ENCODE measurements around the gene ZNF274. TPM values are rescaled to one million over a fixed set of nuclear protein-coding genes. Genes with fewer than 3 reads are reported as not detected.
A peak's percentile ranks its signal among the peaks of the same experiment; 100 is the strongest.
"Not testable (repeated sequence)": the region's sequence is repeated elsewhere in the genome, so short reads cannot be mapped to it uniquely, and the experiment has no call there.

ZNF274 gene
- 10 to 100 TPM; 20.2 to 20.5 TPM for total RNA-seq

GRCh38 chr19:58182989-58183816 lies at the start of gene ZNF274:
ZNF274 (plus strand) TSS chr19:58183061; CDS start chr19:58183966, 905 bp downstream.
- H3K27me3 Mint-ChIP-seq = no peaks in the 10 kb centered on the region
- ATAC-seq (peak; percentile 91), DNase-seq (peak; percentile 98)
- H3K4me1 Mint-ChIP-seq = peaks cover 16% of the 10 kb centered on the region
- peak within 1 kb of the TSS; percentile 88 for H3K4me3 Mint-ChIP-seq
- peak within 1 kb of the TSS; percentile 99 for H3K27ac Mint-ChIP-seq
- ChIA-PET CTCF (interaction anchor here (0.7 to 1.6 kb wide), 4 partner anchors 12 to 257 kb away, joined by 3 to 5 read pairs (median 4); partner anchors contain the start of genes ZNF132 and ZNF544), POLR2A (interaction anchor here (0.6 to 1.2 kb wide), 4 partner anchors 296 to 376 kb away, joined by 3 to 4 read pairs (median 3); no protein-coding TSS in a partner anchor)
- H3K36me3 Mint-ChIP-seq (ENCODE audit: low read depth) = peaks cover 76% of the 10 kb centered on the region
- intact Hi-C loops (cut with DNase I, micrococcal nuclease) = loop anchor here (1.0 to 10.0 kb wide), 29 partner anchors 28 to 1645 kb away; partner anchors contain the start of genes ERVK3-1 (in 2 of the 2), ZNF544 (in 2 of the 2), ZNF584 (in 2 of the 2) and RPS5 (in 1 of the 2)
- peaks cover 38% of the 10 kb centered on the region for H3K9me3 Mint-ChIP-seq (ENCODE audit: low read depth)

DNA sequence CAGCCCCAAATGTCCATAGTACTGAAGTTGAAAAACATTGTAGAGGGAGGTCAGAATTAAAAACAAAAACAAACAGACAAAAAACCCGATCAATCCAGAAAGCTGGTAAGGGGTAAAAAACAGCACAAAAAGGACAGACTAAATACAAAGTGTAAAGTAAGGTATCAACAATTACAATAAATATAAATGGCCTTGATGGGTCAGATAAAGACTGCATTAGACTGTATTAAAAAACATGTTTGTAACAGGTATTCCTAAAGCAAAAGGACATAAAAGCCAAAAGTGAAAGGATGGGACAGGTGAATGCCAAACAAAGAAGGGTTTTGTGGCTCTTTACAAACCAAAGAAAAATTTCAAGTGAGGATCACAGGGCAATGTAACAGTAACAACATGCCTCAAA lies 48.6 kb upstream of the ZNF274 start:
- H3K27ac Mint-ChIP-seq = no peak overlapping the region
- no peaks in the 10 kb centered on the region for H3K27me3 Mint-ChIP-seq
- ATAC-seq (no peak), DNase-seq (no peak)
- H3K9me3 Mint-ChIP-seq (ENCODE audit: low read depth) = peaks cover 49% of the 10 kb centered on the region
- CTCF ChIA-PET = interaction anchor here (0.6 kb wide), 1 partner anchor 25 kb away, joined by 3 read pairs; no protein-coding TSS in a partner anchor
- intact Hi-C loops (cut with DNase I, micrococcal nuclease) = no loop called here
- peaks cover 95% of the 10 kb centered on the region for H3K36me3 Mint-ChIP-seq (ENCODE audit: low read depth)
- H3K4me1 Mint-ChIP-seq = no peaks in the 10 kb centered on the region
- POLR2A ChIA-PET = no interaction called here
- no peak overlapping the region for H3K4me3 Mint-ChIP-seq

- ChIA-PET CTCF (no interaction called here), POLR2A (interaction anchor here (0.6 kb wide), 1 partner anchor 74 kb away, joined by 5 read pairs; no protein-coding TSS in a partner anchor)
- Mint-ChIP-seq H3K27me3 (no peaks in the 10 kb centered on the region), H3K4me3 (no peak overlapping the region), H3K36me3 (ENCODE audit: low read depth) (peaks cover 60% of the 10 kb centered on the region), H3K4me1 (peaks cover 10% of the 10 kb centered on the region), H3K9me3 (ENCODE audit: low read depth) (peaks cover 22% of the 10 kb centered on the region), H3K27ac (no peak overlapping the region)
- ATAC-seq = no peak
- intact Hi-C loops (cut with DNase I, micrococcal nuclease) = no loop called here
- DNase-seq = no peak
These were observed 37.0 kb upstream of the ZNF274 start for GRCh38 chr19:58145849-58146248.

DNA sequence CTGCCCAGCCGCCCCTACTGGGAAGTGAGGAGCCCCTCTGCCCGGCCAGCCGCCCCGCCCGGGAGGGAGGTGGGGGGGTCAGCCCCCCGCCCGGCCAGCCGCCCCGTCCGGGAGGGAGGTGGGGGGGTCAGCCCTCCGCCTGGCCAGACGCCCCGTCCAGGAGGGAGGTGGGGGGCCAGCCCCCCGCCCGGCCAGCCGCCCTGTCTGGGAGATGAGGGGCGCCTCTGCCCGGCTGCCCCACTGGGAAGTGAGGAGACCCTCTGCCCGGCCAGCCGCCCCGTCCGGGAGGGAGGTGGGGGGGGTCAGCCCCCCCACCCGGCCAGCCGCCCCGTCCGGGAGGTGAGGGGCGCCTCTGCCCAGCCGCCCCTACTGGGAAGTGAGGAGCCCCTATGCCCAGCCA lies 35.4 kb upstream of the ZNF274 start:
- peaks cover 45% of the 10 kb centered on the region for H3K36me3 Mint-ChIP-seq (ENCODE audit: low read depth)
- H3K27me3 Mint-ChIP-seq; intact Hi-C loops (cut with DNase I, micrococcal nuclease); ATAC-seq; POLR2A ChIA-PET; H3K27ac Mint-ChIP-seq; DNase-seq; CTCF ChIA-PET; H3K4me3 Mint-ChIP-seq: not testable (repeated sequence)
- H3K4me1 Mint-ChIP-seq = peaks cover 14% of the 10 kb centered on the region
- peaks cover 20% of the 10 kb centered on the region for H3K9me3 Mint-ChIP-seq (ENCODE audit: low read depth)

- POLR2A ChIA-PET = interaction anchor here (0.7 kb wide), 1 partner anchor 423 kb away, joined by 3 read pairs; no protein-coding TSS in a partner anchor
- ATAC-seq (peak; percentile 74), DNase-seq (peak; percentile 95)
- CTCF ChIA-PET = interaction anchor here (0.6 kb wide), 2 partner anchors 149 to 700 kb away, joined by 3 read pairs; no protein-coding TSS in a partner anchor
- Mint-ChIP-seq H3K27me3 (no peaks in the 10 kb centered on the region), H3K9me3 (ENCODE audit: low read depth) (peaks cover 12% of the 10 kb centered on the region), H3K4me3 (peak within 1 kb of the TSS; percentile 81), H3K27ac (peak within 1 kb of the TSS; percentile 87), H3K36me3 (ENCODE audit: low read depth) (peaks cover 35% of the 10 kb centered on the region), H3K4me1 (peaks cover 19% of the 10 kb centered on the region)
- intact Hi-C loops (cut with DNase I, micrococcal nuclease) = loop anchor here (1.0 to 10.0 kb wide), 11 partner anchors 52 to 1048 kb away; partner anchors contain the start of genes ZNF211 (in 1 of the 2), ZNF256 (in 1 of the 2), ZNF264 (in 1 of the 2) and ZNF416 (in 1 of the 2)
These were observed 32.4 kb upstream of the ZNF274 start, which contains the start of gene ZNF329 for GRCh38 chr19:58150328-58150921. ZNF329 (minus strand) TSS chr19:58150789; CDS start chr19:58129503, 21,286 bp downstream.

DNA sequence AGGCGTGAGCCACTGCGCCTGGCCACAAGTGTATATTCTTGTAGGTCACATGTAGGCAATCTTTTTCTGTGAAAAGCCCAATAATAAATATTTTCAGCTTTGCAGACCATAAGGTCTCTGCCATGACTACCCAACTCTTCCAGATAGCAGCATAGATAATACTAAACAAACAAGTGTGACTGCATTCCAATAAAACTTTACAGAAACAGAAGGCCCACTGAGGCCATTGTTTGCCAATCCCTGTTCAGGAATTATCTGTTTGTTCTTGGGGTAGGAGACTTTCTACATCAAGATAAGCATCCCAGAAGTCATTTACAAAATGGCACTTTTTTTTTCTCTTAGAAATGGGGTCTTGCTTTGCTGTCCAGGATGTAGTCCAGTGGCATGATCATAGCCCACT lies 29.5 kb upstream of the ZNF274 start:
- intact Hi-C loops (cut with DNase I, micrococcal nuclease) = loop anchor here (5.0 to 10.0 kb wide), 7 partner anchors 269 to 1051 kb away; partner anchors contain the start of genes ZNF211 (in 1 of the 2), ZNF264 (in 1 of the 2), ZNF416 (in 1 of the 2) and ZNF671 (in 1 of the 2)
- Mint-ChIP-seq H3K9me3 (ENCODE audit: low read depth) (peaks cover 15% of the 10 kb centered on the region), H3K4me3 (peak overlapping the region; percentile 71), H3K36me3 (ENCODE audit: low read depth) (peaks cover 24% of the 10 kb centered on the region), H3K4me1 (peaks cover 19% of the 10 kb centered on the region), H3K27me3 (no peaks in the 10 kb centered on the region), H3K27ac (no peak overlapping the region)
- CTCF ChIA-PET = no interaction called here
- POLR2A ChIA-PET = interaction anchor here (0.6 kb wide), 1 partner anchor 442 kb away, joined by 5 read pairs; no protein-coding TSS in a partner anchor
- no peak for DNase-seq
- ATAC-seq = no peak

DNA sequence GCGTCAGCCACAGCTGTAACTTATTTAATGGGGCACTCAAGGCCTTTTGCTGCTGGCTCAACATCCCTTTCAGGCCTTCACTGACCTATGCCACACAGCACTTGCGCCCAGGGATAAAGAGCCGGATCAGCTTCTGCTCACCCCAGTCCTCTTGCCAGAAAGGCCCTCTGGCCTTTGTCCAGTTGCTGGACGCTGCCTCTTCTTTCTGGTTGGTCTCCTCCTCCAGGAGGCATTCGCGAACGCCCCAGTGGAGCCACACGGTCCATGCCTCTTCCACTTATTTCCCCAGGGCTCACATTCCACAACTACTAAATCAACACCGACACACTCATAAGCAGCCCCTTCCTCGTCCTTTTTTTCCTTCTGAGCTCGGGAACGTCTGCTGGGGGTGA lies 28.6 kb upstream of the ZNF274 start:
- ChIA-PET CTCF (no interaction called here), POLR2A (no interaction called here)
- Mint-ChIP-seq H3K4me1 (peaks cover 17% of the 10 kb centered on the region), H3K27me3 (no peaks in the 10 kb centered on the region), H3K4me3 (peak overlapping the region; percentile 71), H3K27ac (peak overlapping the region; percentile 70), H3K9me3 (ENCODE audit: low read depth) (peaks cover 13% of the 10 kb centered on the region), H3K36me3 (ENCODE audit: low read depth) (peaks cover 15% of the 10 kb centered on the region)
- intact Hi-C loops (cut with DNase I, micrococcal nuclease) = loop anchor here (2.0 to 10.0 kb wide), 12 partner anchors 29 to 1052 kb away; partner anchors contain the start of genes ZNF211 (in 2 of the 2), ZNF17 (in 1 of the 2), ZNF264 (in 1 of the 2) and ZNF274 (in 1 of the 2)
- DNase-seq (peak; percentile 16), ATAC-seq (no peak)

- H3K4me3 Mint-ChIP-seq = peak overlapping the region; percentile 71
- H3K27ac Mint-ChIP-seq = peak overlapping the region; percentile 51
- H3K27me3 Mint-ChIP-seq = no peaks in the 10 kb centered on the region
- CTCF ChIA-PET = interaction anchor here (0.7 to 1.0 kb wide), 3 partner anchors 9 to 125 kb away, joined by 3 read pairs; no protein-coding TSS in a partner anchor
- H3K36me3 Mint-ChIP-seq (ENCODE audit: low read depth) = peaks cover 8% of the 10 kb centered on the region
- peaks cover 8% of the 10 kb centered on the region for H3K9me3 Mint-ChIP-seq (ENCODE audit: low read depth)
- DNase-seq (peak; percentile 99), ATAC-seq (peak; percentile 87)
- intact Hi-C loops (cut with DNase I, micrococcal nuclease) = loop anchor here (1.0 to 10.0 kb wide), 26 partner anchors 28 to 1053 kb away; partner anchors contain the start of genes ZNF211 (in 2 of the 2), ERVK3-1 (in 1 of the 2), ZNF17 (in 1 of the 2) and ZNF256 (in 1 of the 2)
- H3K4me1 Mint-ChIP-seq = peaks cover 10% of the 10 kb centered on the region
- POLR2A ChIA-PET = no interaction called here
These were observed 27.9 kb upstream of the ZNF274 start for GRCh38 chr19:58154679-58155648.

GRCh38 chr19:58157045-58157728 lies 25.7 kb upstream of the ZNF274 start:
- H3K9me3 Mint-ChIP-seq (ENCODE audit: low read depth) = peaks cover 10% of the 10 kb centered on the region
- peaks cover 7% of the 10 kb centered on the region for H3K36me3 Mint-ChIP-seq (ENCODE audit: low read depth)
- DNase-seq = no peak
- no peak overlapping the region for H3K27ac Mint-ChIP-seq
- no peaks in the 10 kb centered on the region for H3K27me3 Mint-ChIP-seq
- H3K4me3 Mint-ChIP-seq = no peak overlapping the region
- H3K4me1 Mint-ChIP-seq = peaks cover 5% of the 10 kb centered on the region
- intact Hi-C loops (cut with DNase I, micrococcal nuclease) = loop anchor here (5.0 to 10.0 kb wide), 3 partner anchors 272 to 962 kb away; partner anchors contain the start of genes ZNF264 (in 1 of the 2) and ZNF814 (in 1 of the 2)
- ChIA-PET CTCF (interaction anchor here (0.6 kb wide), 1 partner anchor 867 kb away, joined by 3 read pairs; no protein-coding TSS in a partner anchor), POLR2A (no interaction called here)
- ATAC-seq = no peak

GRCh38 chr19:58166268-58166667 lies 16.6 kb upstream of the ZNF274 start:
- no peak overlapping the region for H3K27ac Mint-ChIP-seq
- ChIA-PET CTCF (no interaction called here), POLR2A (no interaction called here)
- no peak overlapping the region for H3K4me3 Mint-ChIP-seq
- DNase-seq (no peak), ATAC-seq (no peak)
- peaks cover 39% of the 10 kb centered on the region for H3K9me3 Mint-ChIP-seq (ENCODE audit: low read depth)
- no peaks in the 10 kb centered on the region for H3K4me1 Mint-ChIP-seq
- peaks cover 34% of the 10 kb centered on the region for H3K36me3 Mint-ChIP-seq (ENCODE audit: low read depth)
- intact Hi-C loops (cut with DNase I, micrococcal nuclease) = no loop called here
- no peaks in the 10 kb centered on the region for H3K27me3 Mint-ChIP-seq
